GM21367 (cell line): Measurements from ENCODE around the gene SIAE.
"Not testable (repeated sequence)": the region's sequence is repeated elsewhere in the genome, so short reads cannot be mapped to it uniquely, and the experiment has no call there.

ENCODE experiments used
- ATAC-seq: cut with Tn5 transposase; IDR thresholded peaks from one replicate; pipeline ENCODE4 v1.9.1; 2021; ENCODE audit not compliant: unreplicated experiment

SIAE gene

DNA sequence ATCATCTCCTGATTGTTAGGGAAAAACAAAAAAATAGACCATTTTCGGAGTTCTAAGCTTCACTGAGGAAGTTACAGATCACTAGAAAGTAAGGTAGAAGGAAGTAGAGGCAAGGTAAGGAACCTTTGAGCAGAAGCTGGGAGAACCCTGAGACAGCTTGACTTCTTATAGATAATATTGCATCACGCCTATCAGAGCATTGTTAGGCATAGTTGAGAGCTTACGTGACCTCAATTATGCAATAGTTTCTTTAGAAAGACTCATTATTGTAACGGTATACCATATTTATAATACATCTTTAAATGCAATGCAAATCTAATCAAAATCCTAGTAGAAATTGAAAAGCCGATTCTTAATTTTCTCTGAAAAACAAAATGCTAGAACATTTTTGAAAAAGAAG lies 46.0 kb downstream of the SIAE start:
- ATAC-seq = no peak

DNA sequence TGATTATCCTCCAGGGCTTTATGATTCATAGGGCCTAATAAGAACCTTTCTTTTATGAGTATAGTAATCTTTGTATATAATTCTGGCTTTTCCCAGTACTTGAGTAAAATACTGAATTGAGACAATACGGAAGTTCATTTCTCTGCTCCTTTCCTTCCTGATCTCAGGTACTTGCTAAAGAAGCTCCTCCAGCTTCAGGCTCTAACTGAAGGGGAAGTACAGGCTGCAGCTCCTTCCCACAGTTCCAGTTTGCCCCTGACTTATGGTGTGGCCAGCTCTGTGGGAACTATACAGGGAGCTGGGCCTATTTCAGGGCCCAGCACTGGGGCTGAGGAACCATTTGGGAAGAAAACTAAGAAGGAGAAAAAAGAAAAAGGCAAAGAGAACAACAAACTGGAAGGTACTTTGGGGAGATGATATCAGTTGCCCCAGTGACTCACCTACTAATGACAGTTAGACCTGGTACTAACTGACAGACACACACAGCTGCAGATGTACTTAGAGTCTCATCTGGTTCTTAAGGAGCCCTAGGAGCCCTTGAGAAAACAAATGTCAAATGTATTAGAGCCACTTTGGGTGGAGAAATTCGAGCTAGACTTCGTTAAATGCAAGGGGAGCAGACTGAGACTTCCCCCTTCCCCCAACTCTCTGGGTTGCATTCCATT lies 47.9 kb downstream of the SIAE start:
- ATAC-seq = no peak

- ATAC-seq = no peak
These were observed 49.5 kb downstream of the SIAE start for GRCh38 chr11:124623861-124624525.

DNA sequence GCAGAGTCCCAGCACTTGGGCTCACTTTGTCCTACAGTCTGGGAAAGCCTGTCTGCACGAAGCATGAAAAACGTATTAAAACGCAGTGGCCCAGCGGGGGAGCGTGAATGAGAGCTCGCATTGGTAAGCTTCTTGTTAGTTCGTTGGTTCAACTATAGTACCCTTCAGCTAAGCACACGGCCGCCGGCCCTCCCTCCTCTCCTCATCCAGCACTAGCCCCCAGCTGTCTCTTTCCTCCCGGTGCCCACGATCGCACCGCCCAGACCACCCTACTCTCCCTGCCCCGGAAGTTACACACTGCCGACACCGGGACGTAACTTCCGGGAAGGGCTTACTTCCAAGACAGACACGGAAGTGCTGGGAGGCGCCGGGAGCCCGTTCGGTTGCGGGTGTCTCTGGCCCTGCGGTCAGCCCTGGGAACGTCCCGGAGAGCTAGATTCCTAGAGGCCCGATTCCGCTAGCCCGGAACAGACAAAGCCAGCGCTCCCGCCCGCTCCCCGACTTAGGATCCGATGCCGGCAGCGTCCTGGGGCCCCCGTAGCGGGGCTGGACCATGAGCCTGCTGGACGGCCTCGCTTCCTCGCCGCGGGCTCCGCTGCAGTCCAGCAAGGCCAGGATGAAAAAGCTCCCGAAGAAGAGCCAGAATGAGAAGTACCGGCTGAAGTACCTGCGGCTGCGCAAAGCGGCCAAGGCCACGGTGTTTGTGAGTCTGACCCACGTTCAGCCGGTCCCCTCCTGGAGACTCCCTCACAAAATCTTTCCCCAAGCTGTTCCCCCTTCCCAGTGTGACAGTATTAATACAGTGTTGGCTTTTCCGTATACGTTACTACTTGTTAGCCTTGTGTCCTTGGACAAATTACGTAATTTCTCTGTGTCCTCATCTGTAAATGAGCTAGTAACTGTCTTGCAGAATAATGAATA lies 50.7 kb downstream of the SIAE start, which contains the start of gene TBRG1:
Gene TBRG1 (plus strand): TSS at position 334 of the 921 bp plus-strand sequence. CDS start 220 bp downstream, at position 554.
- peak; percentile 99 for ATAC-seq

- ATAC-seq = no peak
These were observed 54.7 kb downstream of the SIAE start for GRCh38 chr11:124618863-124619262.

GRCh38 chr11:124612567-124613246 lies 60.8 kb downstream of the SIAE start:
- ATAC-seq = no peak

- no peak for ATAC-seq
These were observed 61.5 kb downstream of the SIAE start for GRCh38 chr11:124612045-124612444.

DNA sequence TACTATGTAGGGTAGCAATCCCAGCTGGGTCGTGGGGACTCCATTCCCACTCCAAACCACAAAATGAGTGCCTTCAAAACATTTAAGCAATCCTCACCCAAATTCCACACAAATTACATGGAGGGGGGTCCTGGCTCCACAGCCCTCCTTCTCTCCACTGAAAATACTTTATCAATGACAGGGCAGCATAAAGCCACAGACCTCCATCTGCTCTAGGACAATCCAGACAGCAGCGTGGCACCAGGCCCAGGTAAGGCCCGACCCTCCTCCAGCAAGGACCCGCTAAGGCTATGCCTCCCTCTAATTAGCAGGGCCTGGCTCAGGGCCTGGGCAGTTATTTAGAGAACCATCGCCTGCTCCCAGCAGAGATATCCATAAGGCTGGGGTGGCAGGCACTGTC lies 62.5 kb downstream of the SIAE start, which contains the start of gene PANX3:
Gene PANX3 (plus strand): TSS at position 365 of the 400 bp plus-strand sequence. CDS start 129 bp downstream, outside the sequence.
- no peak for ATAC-seq

DNA sequence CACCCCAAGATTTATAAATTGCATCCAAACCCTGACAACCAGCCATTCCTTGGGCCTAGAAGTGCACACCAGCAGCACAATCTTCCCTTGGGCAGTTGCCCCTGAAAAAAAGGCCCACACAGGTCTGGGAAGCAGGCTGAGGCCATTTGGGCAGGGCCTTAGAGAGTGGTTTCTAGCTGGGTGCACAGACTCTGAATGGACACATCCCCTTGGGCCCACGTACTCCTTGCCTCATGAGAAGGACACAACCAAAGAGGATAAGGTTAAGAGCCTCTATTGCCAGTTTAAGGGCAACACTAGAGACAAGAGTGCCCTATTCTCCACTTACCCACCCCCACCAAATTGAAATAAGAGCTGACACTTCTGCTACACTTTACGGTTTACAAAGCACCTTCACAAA lies 63.2 kb downstream of the SIAE start:
- ATAC-seq = no peak

GRCh38 chr11:124608147-124608546 lies 65.4 kb downstream of the SIAE start:
- ATAC-seq = no peak

DNA sequence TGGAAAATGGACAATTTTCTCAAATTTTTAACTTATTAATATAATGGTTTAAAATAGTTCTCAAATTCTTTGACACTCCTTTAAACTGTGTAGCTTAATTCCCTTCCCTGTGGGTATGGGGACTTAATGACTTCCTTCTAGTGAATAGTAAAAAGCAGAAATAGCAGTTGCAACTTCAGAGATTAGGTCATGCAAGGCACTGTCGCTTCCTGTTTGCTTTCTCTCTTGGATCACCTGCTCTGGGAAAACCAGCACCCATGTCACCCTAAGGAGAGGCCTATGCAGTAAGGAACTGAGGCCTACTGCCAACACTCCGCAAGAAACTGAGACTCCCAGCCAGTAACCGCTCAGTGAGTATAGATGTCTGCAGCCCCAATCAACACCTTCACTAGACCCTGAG lies 67.8 kb downstream of the SIAE start:
- no peak for ATAC-seq

GRCh38 chr11:124602723-124603122 lies 70.8 kb downstream of the SIAE start:
- ATAC-seq = not testable (repeated sequence)

DNA sequence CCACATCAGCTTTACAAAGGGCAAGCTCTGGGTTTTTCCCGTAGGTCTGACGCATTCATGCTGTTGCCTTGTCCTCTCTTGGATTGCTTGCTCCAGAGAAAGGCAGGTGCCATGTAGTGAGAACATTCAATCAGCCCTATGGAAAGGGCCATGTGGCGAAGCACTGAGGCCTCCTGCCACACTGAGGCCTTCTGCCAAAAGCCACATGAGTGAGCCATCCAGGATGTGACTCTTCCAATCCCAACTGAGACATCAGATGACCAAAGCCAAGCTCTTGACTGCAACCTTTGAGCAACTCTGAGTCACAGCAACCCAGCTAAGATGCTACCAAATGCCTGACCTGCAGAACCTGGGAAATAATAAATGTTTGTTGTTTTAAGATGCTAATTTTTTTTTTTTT lies 71.3 kb downstream of the SIAE start:
- no peak for ATAC-seq

DNA sequence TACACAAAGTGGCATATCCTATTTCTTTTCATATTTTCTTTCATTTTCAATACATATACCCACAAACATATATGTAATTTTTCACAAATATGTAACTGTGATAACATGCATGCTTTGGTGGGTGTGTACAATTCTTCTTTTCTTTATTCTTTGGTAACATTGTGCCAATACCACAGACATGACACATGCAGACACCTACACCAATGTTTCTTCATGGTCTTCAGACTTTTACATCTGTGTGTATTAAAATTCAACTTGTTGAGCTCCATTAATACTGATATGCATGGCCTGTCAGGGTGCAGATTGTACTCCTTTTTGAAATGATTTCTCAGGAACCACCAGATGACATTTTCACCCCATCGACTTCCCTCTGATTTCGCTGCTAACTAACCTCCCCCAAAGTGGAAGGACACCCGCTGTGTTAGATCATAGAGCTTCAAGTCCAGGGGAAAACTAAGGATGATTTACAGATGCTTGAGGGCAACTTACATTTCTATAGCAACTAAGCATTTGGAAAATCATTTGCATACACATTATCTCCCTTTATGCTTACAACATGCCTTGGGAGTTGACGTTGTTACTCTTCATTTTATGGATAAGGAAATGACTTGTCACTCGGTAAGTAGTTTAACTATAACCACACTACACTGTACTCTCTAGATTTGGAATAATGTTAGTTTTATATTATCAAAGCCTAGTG lies 72.8 kb downstream of the SIAE start:
- no peak for ATAC-seq

- no peak for ATAC-seq
These were observed 75.9 kb downstream of the SIAE start for GRCh38 chr11:124597626-124598025.

DNA sequence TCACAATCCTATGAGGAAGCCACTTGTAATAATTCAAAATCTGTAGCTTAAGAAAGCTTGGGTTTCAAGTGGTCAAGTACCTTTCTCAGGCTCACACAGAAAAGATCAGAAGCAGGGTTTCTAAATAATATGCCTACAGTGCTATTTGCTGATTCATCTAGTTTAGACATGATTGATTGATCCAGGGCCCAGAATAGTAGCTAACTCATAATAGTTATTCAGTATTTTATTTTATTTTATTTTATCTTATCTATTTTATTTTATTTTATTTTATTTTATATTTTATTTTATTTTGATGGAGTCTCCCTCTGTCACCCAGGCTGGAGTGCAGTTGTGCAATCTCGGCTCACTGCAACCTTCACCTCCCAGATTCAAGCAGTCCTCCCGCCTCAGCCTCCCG lies 78.2 kb downstream of the SIAE start:
- no peak for ATAC-seq

DNA sequence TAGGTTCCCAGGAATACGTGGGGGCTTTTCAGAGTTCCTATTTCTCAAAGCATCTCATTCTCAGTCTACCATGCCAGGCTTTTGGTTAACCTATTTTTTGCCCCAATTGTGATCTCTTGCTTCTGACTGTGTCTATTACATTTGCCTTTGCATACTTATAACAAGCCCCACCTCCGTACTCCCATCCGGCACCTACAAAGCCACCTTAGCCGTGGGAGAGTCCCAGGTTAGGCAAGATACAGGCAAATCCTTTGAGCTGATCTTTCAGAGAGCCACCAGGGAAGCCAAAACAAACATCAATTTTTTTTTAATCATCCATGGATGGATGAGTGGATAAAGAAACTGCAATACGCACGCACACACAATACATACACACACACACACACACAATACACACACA lies 80.9 kb downstream of the SIAE start:
- ATAC-seq = no peak

DNA sequence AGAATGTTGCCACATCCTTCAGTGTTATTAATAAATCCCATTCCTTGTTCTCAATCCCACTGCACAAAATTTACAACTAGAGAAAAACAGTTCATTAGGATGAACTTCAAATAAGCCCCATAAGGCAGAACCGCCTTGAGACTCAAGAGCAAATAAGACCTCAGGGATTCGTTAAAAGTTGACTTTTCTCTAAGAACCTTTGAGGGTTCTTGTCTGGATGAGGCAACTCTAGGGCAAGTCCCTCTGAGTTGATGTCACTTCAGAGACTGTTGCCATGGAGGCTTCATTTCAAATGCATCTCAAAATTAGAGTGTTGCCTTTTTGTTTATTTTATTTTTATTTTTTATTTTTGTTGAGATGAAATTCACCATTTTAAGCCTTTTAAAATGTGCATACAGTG lies 82.1 kb downstream of the SIAE start:
- ATAC-seq = no peak

DNA sequence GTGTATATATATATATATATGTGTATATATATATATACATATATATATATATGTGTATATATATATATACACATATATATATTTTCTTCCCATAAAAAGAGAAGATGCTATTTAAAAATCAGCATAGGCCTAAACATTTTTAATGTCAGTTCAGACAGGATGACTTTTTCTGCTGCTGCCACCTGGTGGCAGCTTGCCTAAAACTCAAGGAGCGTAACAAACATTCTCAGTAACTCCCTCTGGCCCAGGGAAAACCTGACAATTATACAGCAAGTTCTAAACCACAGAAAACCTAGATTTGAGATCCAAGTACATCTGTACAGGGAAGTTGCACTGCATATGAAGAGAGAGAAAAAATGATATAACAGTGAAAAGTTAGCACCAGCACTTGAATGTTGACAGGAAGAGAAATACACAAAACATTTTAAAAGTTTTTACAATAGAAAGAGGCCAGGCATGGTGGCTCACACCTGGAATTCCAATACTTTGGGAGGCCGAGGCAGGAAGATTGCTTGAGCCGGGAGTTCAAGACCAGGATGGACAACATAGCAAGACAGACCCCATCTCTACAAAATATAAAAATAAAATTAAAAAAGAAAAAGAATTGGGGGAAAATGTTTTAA lies 87.2 kb downstream of the SIAE start:
- peak; percentile 77 for ATAC-seq
